Esophagus squamous epithelium (tissue), 4 donors: ENCODE data around the gene SPATA9.

Source experiments
- POLR2A ChIP-seq, 4 donors: fragments of 450-650 bp; IDR thresholded peaks; one replicate each; pipeline ENCODE4 v1.6.1; 2017; ENCODE audit warnings: antibody characterized with exemption in 4 of 4, mild to moderate bottlenecking in 4 of 4, moderate library complexity in 3 of 4
- TF ChIP-seq, protein P1 (sequence below), 6 experiments: fragments of 450-650 bp in 4 of 6; fragments of 200-600 bp in 2 of 6; sonication (generic) in 2 of 6; IDR thresholded peaks; one replicate each; pipeline ENCODE4 v1.5.1; 2016 to 2019; ENCODE audit warnings: antibody characterized with exemption in 6 of 6, mild to moderate bottlenecking in 4 of 6, moderate library complexity in 4 of 6

DNA sequence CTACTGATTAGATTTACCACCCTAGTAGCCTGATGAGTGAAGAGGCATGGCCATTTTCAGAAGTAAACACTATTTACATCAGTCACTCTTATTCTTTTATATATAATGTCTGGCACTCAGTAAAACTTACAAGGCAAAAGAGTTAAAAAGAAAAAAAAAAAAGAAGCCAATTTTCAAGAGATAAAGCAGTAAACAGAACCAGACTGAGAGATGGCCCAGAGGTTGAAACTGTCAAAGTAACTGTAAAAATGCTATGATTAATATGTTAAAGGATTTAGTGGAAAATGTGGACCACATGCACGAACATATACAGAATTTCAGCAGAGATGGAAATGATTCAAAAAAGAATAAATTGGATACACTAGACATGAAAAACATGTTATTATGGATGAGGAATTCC lies 69.3 kb downstream of the SPATA9 start:
- TF ChIP-seq, protein P1, sequence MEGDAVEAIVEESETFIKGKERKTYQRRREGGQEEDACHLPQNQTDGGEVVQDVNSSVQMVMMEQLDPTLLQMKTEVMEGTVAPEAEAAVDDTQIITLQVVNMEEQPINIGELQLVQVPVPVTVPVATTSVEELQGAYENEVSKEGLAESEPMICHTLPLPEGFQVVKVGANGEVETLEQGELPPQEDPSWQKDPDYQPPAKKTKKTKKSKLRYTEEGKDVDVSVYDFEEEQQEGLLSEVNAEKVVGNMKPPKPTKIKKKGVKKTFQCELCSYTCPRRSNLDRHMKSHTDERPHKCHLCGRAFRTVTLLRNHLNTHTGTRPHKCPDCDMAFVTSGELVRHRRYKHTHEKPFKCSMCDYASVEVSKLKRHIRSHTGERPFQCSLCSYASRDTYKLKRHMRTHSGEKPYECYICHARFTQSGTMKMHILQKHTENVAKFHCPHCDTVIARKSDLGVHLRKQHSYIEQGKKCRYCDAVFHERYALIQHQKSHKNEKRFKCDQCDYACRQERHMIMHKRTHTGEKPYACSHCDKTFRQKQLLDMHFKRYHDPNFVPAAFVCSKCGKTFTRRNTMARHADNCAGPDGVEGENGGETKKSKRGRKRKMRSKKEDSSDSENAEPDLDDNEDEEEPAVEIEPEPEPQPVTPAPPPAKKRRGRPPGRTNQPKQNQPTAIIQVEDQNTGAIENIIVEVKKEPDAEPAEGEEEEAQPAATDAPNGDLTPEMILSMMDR (IDR thresholded peaks at IDR 0.05), result no peak
- no peak for TF ChIP-seq POLR2A (IDR thresholded peaks at IDR 0.05)
